Calu3 (cell line): Measurements from ENCODE around the gene PTPRN2. TPM values are rescaled to one million over a fixed set of nuclear protein-coding genes. Genes with fewer than 3 reads are reported as not detected.
"Not testable (repeated sequence)": the region's sequence is repeated elsewhere in the genome, so short reads cannot be mapped to it uniquely, and the experiment has no call there.

Experiments
- BruUV-seq: library from RNA; stranded (reverse); fragments of 400-500 nt; replicated peaks from 2 replicates; lab custom pipeline; 2021; lab: Mats Ljungman, UMichigan
- CTCF ChIA-PET: fragments of 300-600 bp; sonication (Branson Sonifier 250); formaldehyde crosslinking; loops from one replicate; lab custom pipeline; 2022; ENCODE audit warnings: antibody characterized with exemption; lab: Charles Lee
- DNase-seq: peaks from one replicate; pipeline ENCODE4 v3.0.0; 2022
- H3K27ac Mint-ChIP-seq: one replicate; pipeline ENCODE4 v1.8.0; 2022; ENCODE audit warnings: mixed read lengths; ENCODE audit not compliant: unreplicated experiment
- H3K27me3 Mint-ChIP-seq: one replicate; pipeline ENCODE4 v1.8.0; 2022; ENCODE audit warnings: mixed read lengths; ENCODE audit not compliant: unreplicated experiment
- H3K36me3 Mint-ChIP-seq: one replicate; pipeline ENCODE4 v1.8.0; 2022; ENCODE audit warnings: mild to moderate bottlenecking, moderate library complexity, mixed read lengths; ENCODE audit not compliant: insufficient read depth, unreplicated experiment
- H3K4me1 Mint-ChIP-seq: one replicate; pipeline ENCODE4 v1.8.0; 2022; ENCODE audit warnings: mild to moderate bottlenecking, low read depth, mixed read lengths; ENCODE audit not compliant: unreplicated experiment
- H3K4me3 Mint-ChIP-seq: one replicate; pipeline ENCODE4 v1.8.0; 2022; ENCODE audit warnings: mild to moderate bottlenecking, low read depth, moderate library complexity, mixed read lengths; ENCODE audit not compliant: unreplicated experiment
- H3K9me3 Mint-ChIP-seq: one replicate; pipeline ENCODE4 v1.8.0; 2022; ENCODE audit warnings: low read depth, mixed read lengths; ENCODE audit not compliant: unreplicated experiment
- CTCF ChIP-seq: fragments of 200-600 bp; IDR thresholded peaks from one replicate; pipeline ENCODE4 v1.8.0; 2022; ENCODE audit warnings: antibody characterized with exemption; ENCODE audit not compliant: unreplicated experiment
- intact Hi-C: fragments of 100-400 bp; cut with micrococcal nuclease; formaldehyde crosslinking; loops from one replicate; pipeline ENCODE4 v1.10.0; 2022; ENCODE audit not compliant: unreplicated experiment
- total RNA-seq: library from RNA; stranded (reverse); gene quantifications from 2 replicates; pipeline ENCODE4 v1.2.3, GENCODE V29; 2022

PTPRN2 gene
- total RNA-seq, 1 experiment from 2014 or later = 2.0 TPM

DNA sequence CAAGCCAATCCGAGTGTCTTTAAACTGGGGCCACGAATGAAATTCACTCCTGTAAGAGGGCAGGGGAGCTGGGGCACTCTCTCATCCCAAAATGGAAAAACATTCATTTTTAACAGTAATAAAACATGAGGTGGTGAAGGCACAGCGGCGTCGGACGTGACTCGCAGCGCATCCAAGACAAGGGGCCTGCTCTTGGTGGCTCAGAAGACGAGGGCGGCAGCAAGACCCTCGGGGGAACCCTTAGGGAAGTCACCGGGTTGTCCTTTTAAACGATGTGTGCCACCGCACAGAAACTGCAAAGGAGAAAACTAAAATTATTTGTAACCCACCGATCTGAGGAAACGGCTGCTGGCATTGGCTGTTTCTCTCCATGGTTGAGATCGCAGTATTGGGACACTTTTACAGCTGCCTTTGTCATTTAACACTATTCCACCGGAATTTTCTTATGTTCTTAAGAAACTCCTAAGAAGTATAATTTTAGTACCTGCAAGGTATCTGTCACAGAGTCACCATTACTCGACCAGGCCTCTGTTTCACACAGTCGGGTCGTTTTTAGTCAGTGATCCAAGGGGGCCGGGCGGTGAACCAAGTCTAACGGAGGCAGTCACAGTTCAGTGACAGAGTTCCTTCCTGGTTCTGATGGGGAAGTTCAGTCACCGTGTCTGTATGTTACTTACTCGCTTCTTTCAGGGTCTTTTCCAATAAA is 159.3 kb downstream of the PTPRN2 start:
- no peaks in the 10 kb centered on the region for H3K27me3 Mint-ChIP-seq
- no peak for DNase-seq
- CTCF ChIA-PET = no interaction called here
- TF ChIP-seq CTCF = no peak
- H3K4me3 Mint-ChIP-seq = no peak overlapping the region
- H3K9me3 Mint-ChIP-seq = no peaks in the 10 kb centered on the region
- intact Hi-C loops = no loop called here
- BruUV-seq = no TSS peak
- H3K4me1 Mint-ChIP-seq = peaks cover 21% of the 10 kb centered on the region
- no peak overlapping the region for H3K27ac Mint-ChIP-seq
- peaks cover 13% of the 10 kb centered on the region for H3K36me3 Mint-ChIP-seq

- H3K9me3 Mint-ChIP-seq, H3K4me3 Mint-ChIP-seq, H3K36me3 Mint-ChIP-seq, intact Hi-C loops, H3K4me1 Mint-ChIP-seq, H3K27ac Mint-ChIP-seq, DNase-seq, H3K27me3 Mint-ChIP-seq, BruUV-seq, CTCF ChIA-PET: not testable (repeated sequence)
Observed at GRCh38 chr7:158425676-158426075, 161.9 kb downstream of the PTPRN2 start.

GRCh38 chr7:158424531-158424930 is 163.1 kb downstream of the PTPRN2 start:
- no peak overlapping the region for H3K27ac Mint-ChIP-seq
- H3K4me3 Mint-ChIP-seq = no peak overlapping the region
- H3K4me1 Mint-ChIP-seq = no peaks in the 10 kb centered on the region
- CTCF ChIA-PET = no interaction called here
- H3K9me3 Mint-ChIP-seq = peaks cover 3% of the 10 kb centered on the region
- no peak for TF ChIP-seq CTCF
- no peaks in the 10 kb centered on the region for H3K36me3 Mint-ChIP-seq
- DNase-seq = no peak
- intact Hi-C loops = no loop called here
- H3K27me3 Mint-ChIP-seq = no peaks in the 10 kb centered on the region
- no TSS peak for BruUV-seq

DNA sequence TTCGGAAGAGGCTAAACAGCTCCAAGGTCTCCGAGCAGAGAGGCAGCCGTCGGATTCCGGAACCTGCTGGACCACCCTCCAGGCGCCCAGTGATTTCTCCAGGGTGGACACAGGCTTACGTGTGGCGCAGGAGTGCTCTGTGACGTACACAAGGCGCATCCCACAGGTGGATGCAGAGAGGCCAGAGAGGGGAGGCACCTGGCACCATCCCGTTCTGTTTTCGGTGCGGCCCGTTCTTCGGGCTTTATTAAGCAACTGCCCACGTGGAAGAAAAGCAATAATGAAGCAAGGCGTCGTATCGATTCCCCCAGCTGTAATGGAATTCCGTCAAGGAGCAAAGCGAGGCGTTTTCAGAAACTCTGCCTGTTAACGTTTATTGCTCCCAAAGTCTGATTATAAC is 163.6 kb downstream of the PTPRN2 start:
- Mint-ChIP-seq H3K27ac (no peak overlapping the region), H3K9me3 (peaks cover 3% of the 10 kb centered on the region), H3K27me3 (no peaks in the 10 kb centered on the region), H3K36me3 (no peaks in the 10 kb centered on the region), H3K4me1 (no peaks in the 10 kb centered on the region), H3K4me3 (no peak overlapping the region)
- no peak for DNase-seq
- BruUV-seq = no TSS peak
- intact Hi-C loops = no loop called here
- CTCF ChIA-PET = no interaction called here
- TF ChIP-seq CTCF = no peak

- TF ChIP-seq CTCF = no peak
- no peaks in the 10 kb centered on the region for H3K27me3 Mint-ChIP-seq
- H3K27ac Mint-ChIP-seq = no peak overlapping the region
- no TSS peak for BruUV-seq
- H3K4me3 Mint-ChIP-seq = no peak overlapping the region
- DNase-seq = no peak
- H3K9me3 Mint-ChIP-seq = peaks cover 5% of the 10 kb centered on the region
- CTCF ChIA-PET = no interaction called here
- intact Hi-C loops = no loop called here
- no peaks in the 10 kb centered on the region for H3K36me3 Mint-ChIP-seq
- no peaks in the 10 kb centered on the region for H3K4me1 Mint-ChIP-seq
Observed at GRCh38 chr7:158422887-158423560, 164.6 kb downstream of the PTPRN2 start.
